Keratinocyte (primary cell): ENCODE measurements around the gene COX4I1. TPM values are rescaled to one million over a fixed set of nuclear protein-coding genes. Genes with fewer than 3 reads are reported as not detected.

Experiments used
- DNase-seq: peaks from one replicate; pipeline ENCODE4 v3.0.0-alpha.2; 2011; ENCODE audit warnings: low read depth, missing footprints, low spot score
- FAIRE-seq: peaks from 2 replicates; lab custom pipeline; 2011; peaks lifted over from hg19 to GRCh38; lab: Jason Lieb, UNC
- H2AFZ ChIP-seq: 2 replicates; pipeline ENCODE4 v1.6.0; 2012; ENCODE audit warnings: low read length, control low read depth, inconsistent platforms; ENCODE audit not compliant: control insufficient read depth
- H3K27ac ChIP-seq: 2 replicates; pipeline ENCODE4 v1.5.1; 2011; ENCODE audit warnings: low read length; ENCODE audit not compliant: control insufficient read depth, insufficient read depth
- H3K27me3 ChIP-seq: 3 replicates; pipeline ENCODE4 v1.6.0; 2011; ENCODE audit warnings: low read length; ENCODE audit not compliant: control insufficient read depth, insufficient read depth; ENCODE audit errors: extremely low read depth
- H3K36me3 ChIP-seq, 2 experiments: 2 replicates in 1 of 2; 3 replicates in 1 of 2; pipeline ENCODE4 v1.5.1; 2011; ENCODE audit warnings: low read length in 2 of 2, mild to moderate bottlenecking in 1 of 2; ENCODE audit not compliant: control insufficient read depth in 2 of 2, insufficient read depth in 2 of 2; ENCODE audit errors: extremely low read depth in 1 of 2
- H3K4me1 ChIP-seq: 3 replicates; pipeline ENCODE4 v1.5.1; 2011; ENCODE audit warnings: low read length; ENCODE audit not compliant: control insufficient read depth, insufficient read depth; ENCODE audit errors: extremely low read depth
- H3K4me2 ChIP-seq: 3 replicates; pipeline ENCODE4 v1.6.0; 2011; ENCODE audit warnings: low read depth, low read length; ENCODE audit not compliant: control insufficient read depth, insufficient read depth; ENCODE audit errors: extremely low read depth
- H3K4me3 ChIP-seq, 3 experiments: fragments of 200-600 bp in 1 of 3; sonication (generic) in 1 of 3; 2 replicates in 2 of 3; 3 replicates in 1 of 3; pipeline ENCODE4 v1.5.1; 2011 to 2016; ENCODE audit warnings: low read length in 3 of 3, mild to moderate bottlenecking in 3 of 3, control low read depth in 2 of 3, inconsistent platforms in 1 of 3, low read depth in 1 of 3, mixed read lengths in 1 of 3, mixed run types in 1 of 3, moderate library complexity in 1 of 3; ENCODE audit not compliant: control insufficient read depth in 2 of 3, insufficient read depth in 2 of 3; ENCODE audit errors: extremely low read depth in 1 of 3
- H3K79me2 ChIP-seq: 2 replicates; pipeline ENCODE4 v1.6.0; 2012; ENCODE audit warnings: low read length; ENCODE audit not compliant: control insufficient read depth, insufficient read depth
- H3K9ac ChIP-seq: 3 replicates; pipeline ENCODE4 v1.6.0; 2011; ENCODE audit warnings: low read length; ENCODE audit not compliant: control insufficient read depth, insufficient read depth; ENCODE audit errors: extremely low read depth
- H3K9me1 ChIP-seq: 3 replicates; pipeline ENCODE4 v1.6.0; 2011; ENCODE audit warnings: low read length; ENCODE audit not compliant: control insufficient read depth, insufficient read depth; ENCODE audit errors: extremely low read depth
- H3K9me3 ChIP-seq: 2 replicates; pipeline ENCODE4 v1.5.1; 2012; ENCODE audit warnings: low read depth, low read length; ENCODE audit not compliant: control insufficient read depth
- H4K20me1 ChIP-seq: 3 replicates; pipeline ENCODE4 v1.6.0; 2011; ENCODE audit warnings: low read length; ENCODE audit not compliant: control insufficient read depth, insufficient read depth; ENCODE audit errors: extremely low read depth
- CTCF ChIP-seq, 3 experiments: IDR thresholded peaks in 1 of 3; conservative IDR thresholded peaks in 1 of 3; optimal IDR thresholded peaks in 1 of 3; 2 replicates in 2 of 3; 3 replicates in 1 of 3; pipeline versions ENCODE3 to v1.5.1; 2011; ENCODE audit warnings: low read length in 3 of 3, mild to moderate bottlenecking in 3 of 3, moderate library complexity in 2 of 3, control low read depth in 1 of 3, inconsistent platforms in 1 of 3; ENCODE audit not compliant: insufficient read depth in 2 of 3; ENCODE audit errors: extremely low read depth in 1 of 3
- EZH2 ChIP-seq: IDR thresholded peaks from one replicate; pipeline ENCODE4 v1.6.1; 2012; ENCODE audit warnings: inconsistent platforms, mild to moderate bottlenecking, low read length, moderate library complexity
- dilution Hi-C: fragments of 300-500 bp; cut with MboI; formaldehyde crosslinking; loops from one replicate; pipeline ENCODE4 v1.7.0; 2020; ENCODE audit warnings: low sequenced_read_pairs; ENCODE audit not compliant: extremely low pct_ligation_motif_present
- polyA plus RNA-seq, 5 experiments: library from polyadenylated mRNA; depleted of rRNA in 3 of 5; stranded (reverse) in 3 of 5; stranded (forward) in 1 of 5; unstranded in 1 of 5; fragments of >200 nt; gene quantifications; 1 replicate in 1 of 5; 2 replicates in 3 of 5; 3 replicates in 1 of 5; pipeline versions ENCODE4 v1.2.1 to v1.2.3, GENCODE V29; 2011 to 2012; ENCODE audit warnings: missing spikeins in 2 of 5, low read depth in 1 of 5, low replicate concordance in 1 of 5

Gene COX4I1
- polyA plus RNA-seq, 1 donor (not counting 4 experiments of a cell fraction or from before 2014, with no cell fraction given), result 809 TPM

DNA sequence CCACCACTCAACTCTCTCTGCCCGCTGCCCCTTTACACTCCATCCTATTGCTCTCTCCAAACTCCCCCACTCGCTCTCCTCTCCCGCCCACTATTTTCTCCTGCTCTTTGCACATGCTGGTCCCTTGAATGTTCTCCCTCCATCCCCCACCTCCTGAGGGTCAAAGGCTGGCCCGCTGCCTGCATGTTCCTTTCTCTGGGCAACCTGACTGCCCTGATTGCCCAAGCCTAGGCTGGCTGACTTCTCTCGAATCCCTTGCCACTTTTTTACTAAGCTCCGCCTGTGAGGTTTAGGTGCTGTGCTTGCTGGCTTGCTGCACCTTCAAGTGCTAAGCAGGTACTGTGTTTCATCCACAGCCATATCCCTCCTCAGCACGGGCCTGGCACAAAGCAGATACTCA is 2.9 kb upstream of the COX4I1 start:
- H4K20me1 ChIP-seq, result peaks cover 7% of the 10 kb centered on the region
- no peak overlapping the region for H3K4me2 ChIP-seq
- H3K79me2 ChIP-seq, result peaks cover 100% of the 10 kb centered on the region
- no peaks in the 10 kb centered on the region for H3K9me3 ChIP-seq
- no peaks in the 10 kb centered on the region for H3K27me3 ChIP-seq
- no peak for FAIRE-seq
- no peak overlapping the region for H3K9ac ChIP-seq
- no peak for DNase-seq
- H3K9me1 ChIP-seq, result no peaks in the 10 kb centered on the region
- TF ChIP-seq CTCF (optimal IDR thresholded peaks at IDR 0.05 in 1 of 3, IDR thresholded peaks at IDR 0.05 in 1 of 3, conservative IDR thresholded peaks at IDR 0.05 in 1 of 3; ENCODE audit: extremely low read depth in 1 of 3, insufficient read depth in 2 of 3, low read length in 3 of 3) (no peak), EZH2 (no peak)
- H3K36me3 ChIP-seq, result peaks cover 25 to 30% of the 10 kb centered on the region in 2 experiments
- H2AFZ ChIP-seq, result no peak overlapping the region
- dilution Hi-C loops, result no loop called here
- H3K27ac ChIP-seq, result no peak overlapping the region
- H3K4me3 ChIP-seq, result no peak overlapping the region
- H3K4me1 ChIP-seq, result peaks cover 12% of the 10 kb centered on the region

GRCh38 chr16:85798283-85798776 is 1.2 kb upstream of the COX4I1 start:
- TF ChIP-seq CTCF (optimal IDR thresholded peaks at IDR 0.05 in 1 of 3, IDR thresholded peaks at IDR 0.05 in 1 of 3, conservative IDR thresholded peaks at IDR 0.05 in 1 of 3; ENCODE audit: extremely low read depth in 1 of 3, insufficient read depth in 2 of 3, low read length in 3 of 3), result no peak
- no peak for TF ChIP-seq EZH2
- DNase-seq (no peak), FAIRE-seq (no peak)
- H3K9me1 ChIP-seq, result no peaks in the 10 kb centered on the region
- peak overlapping the region; percentile 79 for H3K9ac ChIP-seq
- peak overlapping the region; percentile 69 for H2AFZ ChIP-seq
- peak overlapping the region; percentile 88 to 99 (median 97) for H3K4me3 ChIP-seq
- peaks cover 18 to 37% of the 10 kb centered on the region in 2 experiments for H3K36me3 ChIP-seq
- H3K27ac ChIP-seq, result peak overlapping the region; percentile 80
- no peaks in the 10 kb centered on the region for H3K9me3 ChIP-seq
- peaks cover 99% of the 10 kb centered on the region for H3K79me2 ChIP-seq
- H3K4me2 ChIP-seq, result peak overlapping the region; percentile 99
- peaks cover 7% of the 10 kb centered on the region for H4K20me1 ChIP-seq
- no peaks in the 10 kb centered on the region for H3K27me3 ChIP-seq
- peaks cover 12% of the 10 kb centered on the region for H3K4me1 ChIP-seq
- dilution Hi-C loops, result no loop called here
